PC-9 (cell line): ENCODE measurements around the gene RYR2.

Experiments
- CTCF ChIP-seq: fragments of 200-600 bp; sonication (generic); conservative IDR thresholded peaks from 2 replicates; pipeline ENCODE4 v1.6.1; 2017; ENCODE audit warnings: mixed run types, antibody characterized with exemption, mild to moderate bottlenecking, moderate library complexity
- EZH2 ChIP-seq: fragments of 200-600 bp; sonication (generic); IDR thresholded peaks from 2 replicates; pipeline ENCODE4 v1.8.0; 2017; ENCODE audit warnings: antibody characterized with exemption, low read depth

- no peak for TF ChIP-seq CTCF
- TF ChIP-seq EZH2, result no peak
Observed at GRCh38 chr1:237730826-237731350, 688.9 kb downstream of the RYR2 start.
